H1 (cell line): ENCODE data around the gene MRPS35. TPM values are rescaled to one million over a fixed set of nuclear protein-coding genes. Genes with fewer than 3 reads are reported as not detected.

ENCODE experiments used
- CBX5 ChIP-seq: fragments of 300-800, 300-1000 bp; sonication (generic); IDR thresholded peaks from 2 replicates; pipeline ENCODE4 v1.7.1; 2016; ENCODE audit warnings: antibody characterized with exemption, low read length, low read depth
- JUN ChIP-seq: IDR thresholded peaks from 2 replicates; pipeline ENCODE4 v1.6.1; 2011; ENCODE audit warnings: low read depth, mild to moderate bottlenecking, improper control_type of control experiment, low read length
- NRF1 ChIP-seq: IDR thresholded peaks from 2 replicates; pipeline ENCODE4 v1.6.1; 2011; ENCODE audit warnings: mild to moderate bottlenecking, low read depth, low read length, improper control_type of control experiment
- RBBP5 ChIP-seq: IDR thresholded peaks from 2 replicates; pipeline ENCODE4 v1.7.1; 2012; ENCODE audit warnings: low read depth, mild to moderate bottlenecking, inconsistent platforms, low read length, moderate library complexity, borderline replicate concordance
- SRF ChIP-seq: IDR thresholded peaks from 2 replicates; pipeline ENCODE4 v1.6.1; 2011; ENCODE audit warnings: mild to moderate bottlenecking, low read depth, low read length, moderate library complexity
- polyA plus RNA-seq, 7 experiments: library from polyadenylated mRNA; depleted of rRNA in 3 of 7; stranded (reverse) in 5 of 7; unstranded in 2 of 7; fragments of >200 nt in 5 of 7; fragments of 200-250 nt in 2 of 7; gene quantifications; 1 replicate in 5 of 7; 2 replicates in 1 of 7; 4 replicates in 1 of 7; pipeline versions ENCODE4 v1.2.1 to v1.2.3, GENCODE V29; 2011 to 2013; ENCODE audit warnings: missing spikeins in 2 of 7, mixed read lengths in 2 of 7
- total RNA-seq: library from RNA; stranded (reverse); fragmentation: NEBNext Ultra II Directional; extraction: Animal tissue kit (Norgen Biotek cat#: 25700); gene quantifications from 2 replicates; pipeline ENCODE4 v1.2.1, GENCODE V29; 2021

Gene MRPS35
- total and polyA plus RNA-seq, 2 of the 8 experiments (the other 6 are each of a cell fraction or from before 2014, with no cell fraction given): 26.8 to 47.9 TPM

DNA sequence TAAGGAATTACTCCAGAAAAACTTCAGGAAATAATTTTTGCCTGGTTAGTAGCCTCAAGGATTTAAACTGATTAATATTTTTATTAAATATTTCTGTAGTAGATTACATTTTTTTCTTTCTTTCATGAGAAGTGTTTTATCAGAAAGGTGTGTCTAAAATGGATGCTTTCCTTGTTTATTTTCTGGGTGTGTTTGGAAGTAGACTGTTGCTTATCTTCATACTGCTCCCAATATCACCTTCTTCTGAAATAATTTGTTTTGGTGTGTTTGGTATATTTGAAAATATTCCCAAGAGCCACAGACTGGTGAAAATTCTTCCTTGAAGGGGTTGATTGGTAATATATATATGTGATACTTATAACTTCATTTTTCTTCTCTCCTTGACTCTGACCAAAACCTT, 24.5 kb upstream of the MRPS35 start (continued):
- no peak for TF ChIP-seq CBX5
- TF ChIP-seq SRF: no peak
- TF ChIP-seq JUN: no peak
- TF ChIP-seq RBBP5: no peak
- no peak for TF ChIP-seq NRF1
